Ramos (cell line): ENCODE results near the gene ZNF112.

ENCODE experiments used
- in situ Hi-C: fragments of 300-500 bp; cut with MboI; formaldehyde crosslinking; loops from one replicate; pipeline ENCODE4 v1.14.3; 2022; ENCODE audit warnings: low sequenced_read_pairs; ENCODE audit not compliant: unreplicated experiment

Gene ZNF112

DNA sequence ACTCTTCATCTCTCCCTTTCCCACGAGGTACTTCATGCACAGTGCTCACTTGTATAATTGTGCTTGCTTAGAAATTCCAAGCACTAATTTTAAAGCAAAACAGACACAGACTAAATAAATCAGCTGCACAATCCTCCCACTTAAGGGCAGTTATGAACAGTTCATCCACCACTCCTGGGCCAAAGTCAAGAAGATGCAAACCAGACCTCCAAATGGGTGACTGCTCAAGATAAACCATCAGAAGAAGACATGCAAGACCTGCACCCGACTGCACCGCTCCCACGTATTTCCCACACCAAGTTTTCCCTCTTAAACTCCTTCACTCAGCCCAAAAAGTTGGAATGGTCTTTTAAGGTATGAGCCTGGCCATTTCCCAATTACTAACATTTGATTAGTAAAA lies 71.5 kb downstream of the ZNF112 start:
- in situ Hi-C loops, result no loop called here

DNA sequence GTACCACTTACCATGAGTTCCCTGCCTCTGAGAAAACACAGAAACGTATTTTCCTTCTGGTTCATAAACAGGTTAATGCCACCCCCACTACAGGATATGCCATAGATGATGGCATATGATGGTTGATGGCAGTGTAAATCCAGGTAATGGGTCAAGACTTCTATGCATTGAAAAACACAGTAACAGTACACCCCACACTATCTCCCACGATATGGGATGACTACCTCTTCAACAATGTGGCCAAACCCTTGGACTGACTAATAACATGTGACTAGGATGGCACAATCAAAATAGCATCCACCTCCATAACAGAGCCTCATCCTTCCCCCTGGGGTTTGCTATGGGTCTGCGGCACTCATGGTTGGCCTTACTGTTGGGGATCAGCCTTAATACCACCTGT lies 73.6 kb downstream of the ZNF112 start:
- in situ Hi-C loops, result no loop called here

DNA sequence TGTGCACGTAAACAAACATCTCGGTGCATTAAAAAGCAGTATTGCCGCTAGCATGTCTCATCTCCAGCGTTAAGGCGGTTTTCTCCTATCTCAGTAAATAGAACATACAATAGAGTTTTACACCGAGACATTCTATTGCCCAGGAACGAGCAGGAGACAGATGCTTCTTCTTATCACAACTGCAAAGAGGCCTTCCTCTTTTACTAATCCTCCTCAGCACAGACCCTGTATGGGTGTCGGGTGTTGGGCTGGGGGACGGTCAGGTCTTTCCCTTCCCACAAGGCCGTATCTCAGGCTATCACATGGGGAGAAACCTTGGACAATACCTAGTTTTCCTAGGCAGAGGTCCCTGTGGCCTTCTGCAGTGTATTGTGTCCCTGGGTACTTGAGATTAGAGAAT lies 75.6 kb downstream of the ZNF112 start:
- in situ Hi-C loops, result no loop called here

DNA sequence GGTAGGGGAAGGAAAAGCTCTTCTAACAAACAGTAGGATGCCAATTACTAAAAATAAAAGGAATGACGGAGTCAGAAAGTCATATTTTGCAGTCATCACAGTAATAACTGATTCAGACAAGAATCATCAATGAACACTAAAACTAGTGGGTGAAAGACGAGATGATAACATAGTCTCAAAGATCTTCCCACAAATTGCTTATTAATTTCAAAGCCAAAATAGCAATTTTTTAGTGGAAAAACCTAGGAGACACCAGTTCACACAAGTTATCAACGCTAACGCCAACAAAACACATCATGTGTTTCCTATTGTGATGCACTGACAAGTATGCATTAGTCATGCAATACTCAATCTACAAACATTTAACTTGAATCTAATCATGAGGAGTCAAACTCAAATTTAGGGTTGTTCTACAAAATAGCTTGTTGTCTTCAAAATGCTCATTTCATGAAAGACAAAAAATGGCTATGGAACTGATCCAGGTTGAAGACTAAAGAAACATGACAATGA lies 78.2 kb downstream of the ZNF112 start:
- in situ Hi-C loops, result no loop called here

GRCh38 chr19:44277331-44277730 lies 79.1 kb downstream of the ZNF112 start:
- in situ Hi-C loops, result no loop called here
